OCI-LY1 (cell line): ENCODE results near the gene C1QTNF9B.

Source experiments
- H2AFZ ChIP-seq: fragments of 200-600 bp; sonication (generic), shearing (Covaris generic); 2 replicates; pipeline ENCODE4 v1.6.0; 2014; ENCODE audit warnings: antibody characterized with exemption, mild to moderate bottlenecking, low read length
- H3F3A ChIP-seq: fragments of 200-600 bp; sonication (generic), shearing (Covaris generic); 2 replicates; pipeline ENCODE4 v1.6.0; 2014; ENCODE audit warnings: mild to moderate bottlenecking, antibody characterized with exemption, low read length, moderate library complexity; ENCODE audit not compliant: insufficient read depth
- H3K27ac ChIP-seq: fragments of 200-600 bp; sonication (generic); 2 replicates; pipeline ENCODE4 v1.5.1; 2014; ENCODE audit warnings: low read length, mixed run types, mild to moderate bottlenecking, low read depth; ENCODE audit not compliant: poor library complexity, severe bottlenecking
- H3K27me3 ChIP-seq: fragments of 200-600 bp; sonication (generic); 2 replicates; pipeline ENCODE4 v1.6.0; 2014; ENCODE audit warnings: antibody characterized with exemption, mild to moderate bottlenecking, low read length, moderate library complexity; ENCODE audit not compliant: insufficient read depth
- H3K36me3 ChIP-seq: fragments of 200-600 bp; sonication (generic); 2 replicates; pipeline ENCODE4 v1.6.1; 2014; ENCODE audit warnings: mild to moderate bottlenecking, antibody characterized with exemption, low read length, moderate library complexity, mixed read lengths; ENCODE audit not compliant: insufficient read depth
- H3K4me1 ChIP-seq: fragments of 200-600 bp; sonication (generic); 2 replicates; pipeline ENCODE4 v1.5.1; 2014; ENCODE audit warnings: mild to moderate bottlenecking, low read length, moderate library complexity; ENCODE audit not compliant: insufficient read depth, severe bottlenecking
- H3K4me2 ChIP-seq: fragments of 200-600 bp; sonication (generic), shearing (Covaris generic); 2 replicates; pipeline ENCODE4 v1.6.1; 2014; ENCODE audit warnings: low read length
- H3K4me3 ChIP-seq: fragments of 200-600 bp; sonication (generic); 2 replicates; pipeline ENCODE4 v1.5.1; 2014; ENCODE audit warnings: low read length, low read depth, mild to moderate bottlenecking, mixed read lengths; ENCODE audit not compliant: poor library complexity, severe bottlenecking
- H3K79me2 ChIP-seq: fragments of 200-600 bp; shearing (Covaris generic); 2 replicates; pipeline ENCODE4 v1.6.1; 2016; ENCODE audit warnings: mixed run types, low read length, mixed read lengths; ENCODE audit not compliant: insufficient read depth
- H3K9ac ChIP-seq: fragments of 200-600 bp; sonication (generic), shearing (Covaris generic); 2 replicates; pipeline ENCODE4 v1.6.1; 2014; ENCODE audit warnings: mild to moderate bottlenecking, low read length, mixed read lengths
- H3K9me2 ChIP-seq: fragments of 200-600 bp; sonication (generic), shearing (Covaris generic); 2 replicates; pipeline ENCODE4 v1.6.1; 2014; ENCODE audit warnings: low read depth, mild to moderate bottlenecking, low read length, mixed read lengths
- H3K9me3 ChIP-seq: fragments of 200-600 bp; shearing (Covaris generic); 2 replicates; pipeline ENCODE4 v1.6.1; 2014; ENCODE audit warnings: low read length, mixed read lengths
- H4K20me1 ChIP-seq: fragments of 200-600 bp; sonication (generic), shearing (Covaris generic); 2 replicates; pipeline ENCODE4 v1.6.0; 2016; ENCODE audit warnings: mild to moderate bottlenecking, low read length; ENCODE audit not compliant: insufficient read depth
- CTCF ChIP-seq: fragments of 200-600 bp; sonication (generic), shearing (Covaris generic); IDR thresholded peaks from 2 replicates; pipeline ENCODE4 v1.5.1; 2017; ENCODE audit warnings: mild to moderate bottlenecking, antibody characterized with exemption, low read length, moderate library complexity, mixed read lengths
- EZH2 ChIP-seq: fragments of 200-600 bp; sonication (generic), shearing (Covaris generic); IDR thresholded peaks from 2 replicates; pipeline ENCODE4 v1.8.0; 2017; ENCODE audit warnings: borderline replicate concordance, mixed run types, mild to moderate bottlenecking, antibody characterized with exemption, low read length, moderate library complexity, mixed read lengths

C1QTNF9B gene

GRCh38 chr13:23919006-23919405 lies 21.7 kb upstream of the C1QTNF9B start:
- TF ChIP-seq CTCF (no peak), EZH2 (no peak)
- no peak overlapping the region for H3K4me2 ChIP-seq
- no peaks in the 10 kb centered on the region for H3K79me2 ChIP-seq
- H3K9me2 ChIP-seq, result no peaks in the 10 kb centered on the region
- no peaks in the 10 kb centered on the region for H3F3A ChIP-seq
- H3K27ac ChIP-seq, result no peak overlapping the region
- no peaks in the 10 kb centered on the region for H3K4me1 ChIP-seq
- H4K20me1 ChIP-seq, result no peaks in the 10 kb centered on the region
- no peak overlapping the region for H2AFZ ChIP-seq
- no peaks in the 10 kb centered on the region for H3K9me3 ChIP-seq
- no peaks in the 10 kb centered on the region for H3K27me3 ChIP-seq
- H3K36me3 ChIP-seq, result no peaks in the 10 kb centered on the region
- no peak overlapping the region for H3K9ac ChIP-seq
- H3K4me3 ChIP-seq, result no peak overlapping the region

- no peak overlapping the region for H3K4me3 ChIP-seq
- TF ChIP-seq CTCF, result no peak
- no peak for TF ChIP-seq EZH2
- H3K36me3 ChIP-seq, result no peaks in the 10 kb centered on the region
- no peak overlapping the region for H2AFZ ChIP-seq
- H3K9me2 ChIP-seq, result no peaks in the 10 kb centered on the region
- no peak overlapping the region for H3K27ac ChIP-seq
- no peaks in the 10 kb centered on the region for H3K9me3 ChIP-seq
- H3K4me1 ChIP-seq, result no peaks in the 10 kb centered on the region
- no peak overlapping the region for H3K9ac ChIP-seq
- H4K20me1 ChIP-seq, result no peaks in the 10 kb centered on the region
- H3K27me3 ChIP-seq, result no peaks in the 10 kb centered on the region
- H3K4me2 ChIP-seq, result no peak overlapping the region
- no peaks in the 10 kb centered on the region for H3F3A ChIP-seq
- H3K79me2 ChIP-seq, result no peaks in the 10 kb centered on the region
Measured at GRCh38 chr13:23918208-23918607, 20.9 kb upstream of the C1QTNF9B start.

- Histone ChIP-seq H3K9ac (no peak overlapping the region), H3K4me1 (no peaks in the 10 kb centered on the region), H2AFZ (no peak overlapping the region), H3K27ac (no peak overlapping the region), H3K36me3 (no peaks in the 10 kb centered on the region), H3F3A (no peaks in the 10 kb centered on the region), H3K4me2 (no peak overlapping the region), H4K20me1 (no peaks in the 10 kb centered on the region), H3K27me3 (no peaks in the 10 kb centered on the region), H3K79me2 (no peaks in the 10 kb centered on the region), H3K9me3 (no peaks in the 10 kb centered on the region), H3K9me2 (no peaks in the 10 kb centered on the region), H3K4me3 (no peak overlapping the region)
- TF ChIP-seq EZH2, result no peak
- no peak for TF ChIP-seq CTCF
Measured at GRCh38 chr13:23915308-23915707, 18.0 kb upstream of the C1QTNF9B start.
